Measurements from ENCODE around the gene PSD.
A peak's percentile ranks its signal among the peaks of the same experiment; 100 is the strongest.

The PSD gene

DNA sequence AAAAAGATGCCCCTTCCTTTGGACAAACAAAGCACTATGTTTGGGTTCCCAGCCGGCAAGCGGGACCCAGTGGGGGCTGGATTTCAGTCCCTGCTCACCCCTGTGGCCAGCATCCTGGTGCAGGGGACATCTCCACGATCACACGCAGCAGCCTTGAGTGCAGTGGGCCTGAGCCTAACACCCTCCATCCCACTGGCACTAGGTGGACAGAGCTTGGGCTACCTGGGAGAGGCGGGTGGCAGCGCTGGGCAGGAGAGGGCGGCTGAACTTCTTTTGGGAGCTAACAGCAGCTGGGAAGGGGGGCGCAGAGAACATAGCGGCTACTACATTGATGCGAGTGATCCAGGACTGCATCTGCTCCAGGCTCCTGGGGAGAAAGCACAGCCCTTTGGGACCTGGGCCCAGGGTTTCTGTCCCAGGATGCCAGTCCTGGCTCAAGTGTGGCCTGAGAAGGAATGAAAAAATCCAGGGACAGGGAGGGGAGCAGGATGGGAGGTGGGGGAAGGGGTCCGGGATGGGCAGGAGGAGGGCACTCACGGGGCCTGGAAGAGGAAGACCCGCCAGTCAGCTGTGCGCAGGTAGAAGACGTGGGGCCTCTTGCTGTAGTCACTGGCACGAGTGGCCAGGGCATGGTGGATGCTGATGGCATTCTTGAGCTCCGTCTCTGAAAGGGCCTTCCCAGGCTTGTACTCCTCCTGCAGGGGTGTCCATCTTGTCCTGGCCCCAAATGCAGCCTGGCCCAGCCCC is 14.1 kb downstream of the PSD start:
- no peak for DNase-seq (ENCODE audit: low spot score)

GRCh38 chr10:102403115-102403514 is 15.5 kb downstream of the PSD start:
- no peak for DNase-seq (ENCODE audit: low spot score)

DNA sequence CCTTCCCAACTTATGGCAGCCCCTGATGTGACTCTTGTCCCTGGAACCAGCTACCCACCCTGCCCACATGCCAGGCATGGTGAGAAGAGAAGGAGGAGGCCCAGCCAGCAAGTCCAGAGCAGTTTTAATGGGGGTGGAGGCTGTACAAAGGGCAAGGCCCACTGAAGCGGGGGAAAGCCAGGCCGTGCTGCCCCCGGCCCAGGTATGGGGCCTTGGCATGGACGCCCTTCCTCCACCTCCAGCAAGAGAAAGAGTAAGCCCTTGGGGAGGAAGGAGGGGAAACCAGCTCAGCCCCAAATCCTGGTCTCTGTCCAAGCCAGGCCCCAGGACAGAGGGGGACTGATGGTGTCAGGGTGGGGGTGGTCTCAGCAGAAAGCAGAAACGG is 16.1 kb downstream of the PSD start:
- DNase-seq (ENCODE audit: low spot score): no peak

- no peak for DNase-seq (ENCODE audit: low spot score)
Measured at GRCh38 chr10:102401735-102402511, 16.7 kb downstream of the PSD start.

DNA sequence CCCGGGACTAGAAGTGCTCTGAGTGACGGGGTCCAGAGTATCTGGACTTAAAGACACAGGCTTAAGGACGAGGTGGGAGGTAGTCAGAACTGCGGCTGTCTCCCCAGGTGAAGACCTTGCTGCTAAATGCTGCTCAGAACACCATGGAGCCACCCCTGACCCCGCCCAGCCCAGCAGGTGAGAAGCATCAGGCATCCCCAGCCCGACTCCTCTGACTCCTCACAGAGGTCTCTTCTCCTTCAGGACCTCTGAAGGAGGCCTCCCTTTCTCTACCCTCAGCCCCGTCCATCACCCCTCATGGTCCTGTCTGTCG is 17.3 kb downstream of the PSD start:
- DNase-seq (ENCODE audit: low spot score): no peak

DNA sequence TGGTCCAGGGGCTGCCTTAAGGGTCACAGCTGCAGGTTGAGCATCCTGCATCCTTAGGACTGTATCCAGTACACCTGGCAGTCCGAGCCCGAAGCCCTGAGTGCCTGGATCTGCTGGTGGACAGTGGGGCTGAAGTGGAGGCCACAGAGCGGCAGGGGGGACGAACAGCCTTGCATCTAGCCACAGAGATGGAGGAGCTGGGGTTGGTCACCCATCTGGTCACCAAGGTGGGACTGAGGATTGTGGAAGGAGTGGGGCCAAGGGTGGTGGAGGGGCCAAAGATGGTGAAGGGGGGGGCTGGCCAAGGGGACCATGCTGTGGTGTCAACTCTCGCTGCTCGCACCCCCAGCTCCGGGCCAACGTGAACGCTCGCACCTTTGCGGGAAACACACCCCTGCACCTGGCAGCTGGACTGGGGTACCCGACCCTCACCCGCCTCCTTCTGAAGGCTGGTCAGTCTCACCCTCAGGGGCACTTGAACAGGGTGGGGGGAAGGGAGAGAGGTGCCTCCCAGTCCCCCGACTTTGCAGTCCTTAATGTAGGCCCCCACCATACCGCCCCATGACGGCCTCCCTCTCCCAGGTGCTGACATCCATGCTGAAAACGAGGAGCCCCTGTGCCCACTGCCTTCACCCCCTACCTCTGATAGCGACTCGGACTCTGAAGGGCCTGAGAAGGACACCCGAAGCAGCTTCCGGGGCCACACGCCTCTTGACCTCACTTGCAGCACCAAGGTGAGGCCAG is 17.8 kb downstream of the PSD start:
- DNase-seq (ENCODE audit: low spot score): no peak

GRCh38 chr10:102400076-102400475 is 18.5 kb downstream of the PSD start:
- DNase-seq (ENCODE audit: low spot score): no peak

GRCh38 chr10:102399217-102400021 is 19.2 kb downstream of the PSD start:
- DNase-seq (ENCODE audit: low spot score): peak; percentile 93

DNA sequence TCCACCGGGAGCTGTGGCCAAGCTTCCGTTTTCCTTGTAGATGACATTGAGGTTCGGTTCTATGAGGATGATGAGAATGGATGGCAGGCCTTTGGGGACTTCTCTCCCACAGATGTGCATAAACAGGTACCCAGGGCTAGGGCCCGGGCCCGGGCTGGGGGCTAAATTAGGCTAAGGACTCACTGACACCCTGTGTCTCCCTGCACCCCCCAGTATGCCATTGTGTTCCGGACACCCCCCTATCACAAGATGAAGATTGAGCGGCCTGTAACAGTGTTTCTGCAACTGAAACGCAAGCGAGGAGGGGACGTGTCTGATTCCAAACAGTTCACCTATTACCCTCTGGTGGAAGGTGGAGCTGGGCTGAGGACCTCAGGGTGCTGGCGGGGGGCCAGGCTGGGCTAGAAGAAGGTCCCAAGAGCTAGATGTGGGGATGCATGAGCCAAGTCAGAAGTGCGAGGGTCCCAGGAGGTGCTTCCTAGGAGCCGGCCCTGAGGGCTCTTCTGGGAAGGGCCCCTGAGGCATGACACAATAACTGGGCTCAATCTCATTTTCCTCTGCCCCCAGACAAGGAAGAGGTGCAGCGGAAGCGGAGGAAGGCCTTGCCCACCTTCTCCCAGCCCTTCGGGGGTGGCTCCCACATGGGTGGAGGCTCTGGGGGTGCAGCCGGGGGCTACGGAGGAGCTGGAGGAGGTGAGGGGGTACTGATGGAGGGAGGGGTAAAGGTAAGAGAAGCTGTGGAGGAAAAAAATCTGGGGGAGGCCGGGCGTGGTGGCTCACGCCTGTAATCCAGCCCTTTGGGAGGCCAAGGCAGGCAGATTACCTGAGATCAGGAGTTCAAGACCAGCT is 20.2 kb downstream of the PSD start:
- no peak for DNase-seq (ENCODE audit: low spot score)

DNA sequence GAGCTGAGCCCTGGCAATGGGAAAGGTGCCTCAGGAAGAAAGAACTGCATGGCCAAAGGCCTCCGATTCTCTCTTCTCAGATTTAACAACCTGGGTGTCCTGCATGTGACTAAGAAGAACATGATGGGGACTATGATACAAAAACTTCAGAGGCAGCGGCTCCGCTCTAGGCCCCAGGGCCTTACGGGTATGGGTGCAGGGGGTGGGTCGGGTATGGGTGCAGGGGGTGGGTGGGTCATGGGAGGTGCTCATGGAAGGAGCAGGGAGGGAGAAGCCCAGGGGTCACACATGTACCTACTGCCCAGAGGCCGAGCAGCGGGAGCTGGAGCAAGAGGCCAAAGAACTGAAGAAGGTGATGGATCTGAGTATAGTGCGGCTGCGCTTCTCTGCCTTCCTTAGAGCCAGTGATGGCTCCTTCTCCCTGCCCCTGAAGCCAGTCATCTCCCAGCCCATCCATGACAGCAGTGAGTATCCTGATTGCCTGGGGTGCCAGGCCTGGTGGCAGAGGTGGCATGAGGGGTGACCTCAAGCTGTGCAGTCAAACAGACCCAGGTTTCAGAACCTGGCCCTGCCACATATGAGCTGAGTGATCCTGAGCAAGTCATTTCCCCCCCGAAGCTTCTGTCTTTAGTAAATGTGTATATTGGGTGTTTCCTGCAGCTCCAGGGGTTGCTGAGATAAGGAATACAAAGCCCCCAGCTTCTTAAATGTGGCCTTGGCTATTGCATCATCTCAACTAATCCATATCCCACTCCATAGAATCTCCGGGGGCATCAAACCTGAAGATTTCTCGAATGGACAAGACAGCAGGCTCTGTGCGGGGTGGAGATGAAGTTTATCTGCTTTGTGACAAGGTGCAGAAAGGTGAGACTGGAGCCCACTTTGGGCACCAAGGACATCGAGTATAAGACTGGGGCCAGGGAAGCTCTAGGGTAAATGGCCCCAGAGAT is 21.1 kb downstream of the PSD start:
- no peak for DNase-seq (ENCODE audit: low spot score)

- DNase-seq (ENCODE audit: low spot score): no peak
Measured at GRCh38 chr10:102396730-102397151, 21.8 kb downstream of the PSD start.

- no peak for DNase-seq (ENCODE audit: low spot score)
Measured at GRCh38 chr10:102396317-102396650, 22.3 kb downstream of the PSD start.

DNA sequence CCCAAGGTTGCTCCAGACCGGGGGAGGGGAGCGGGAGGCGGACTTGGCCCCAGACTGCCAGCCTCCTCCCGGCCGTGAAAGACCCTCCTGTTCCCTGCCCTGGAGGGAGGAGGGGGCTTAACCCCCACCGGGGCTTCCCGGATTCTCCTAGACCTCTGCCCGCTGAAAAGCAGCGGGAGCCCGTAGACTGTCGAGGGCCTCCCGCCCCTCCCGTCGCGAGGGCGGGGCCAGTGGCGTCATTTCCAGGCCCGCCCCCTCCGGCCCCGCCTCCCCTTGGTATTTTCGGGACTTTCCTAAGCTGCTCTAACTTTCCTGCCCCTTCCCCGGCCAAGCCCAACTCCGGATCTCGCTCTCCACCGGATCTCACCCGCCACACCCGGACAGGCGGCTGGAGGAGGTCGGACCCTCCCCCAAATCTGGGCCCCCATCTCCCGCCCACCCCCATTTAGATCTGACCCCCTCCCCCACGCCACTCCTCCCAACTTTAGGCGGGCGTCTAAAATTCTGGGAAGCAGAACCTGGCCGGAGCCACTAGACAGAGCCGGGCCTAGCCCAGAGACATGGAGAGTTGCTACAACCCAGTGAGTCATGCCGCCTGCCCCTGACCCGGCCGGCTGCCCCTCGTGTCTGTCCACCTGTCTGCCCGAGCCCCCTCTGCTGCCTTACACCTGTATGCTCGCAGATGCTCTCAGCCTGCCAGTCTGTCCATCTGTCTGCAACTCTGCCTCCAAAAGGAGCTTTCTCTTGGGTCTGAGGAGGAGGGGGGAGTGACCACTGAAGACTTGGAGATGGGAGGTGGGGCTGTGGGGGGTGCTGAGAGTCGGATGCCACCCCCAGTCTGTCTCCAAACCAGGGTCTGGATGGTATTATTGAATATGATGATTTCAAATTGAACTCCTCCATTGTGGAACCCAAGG is 22.9 kb downstream of the PSD start, which contains the start of gene NFKB2:
Gene NFKB2, plus strand, starts transcription at position 306 of the 917 bp plus-strand sequence. Its CDS starts 255 bp downstream, at position 561.
- peak; percentile 91 for DNase-seq (ENCODE audit: low spot score)

GRCh38 chr10:102394801-102395399 is 23.7 kb downstream of the PSD start:
- no peak for DNase-seq (ENCODE audit: low spot score)

DNA sequence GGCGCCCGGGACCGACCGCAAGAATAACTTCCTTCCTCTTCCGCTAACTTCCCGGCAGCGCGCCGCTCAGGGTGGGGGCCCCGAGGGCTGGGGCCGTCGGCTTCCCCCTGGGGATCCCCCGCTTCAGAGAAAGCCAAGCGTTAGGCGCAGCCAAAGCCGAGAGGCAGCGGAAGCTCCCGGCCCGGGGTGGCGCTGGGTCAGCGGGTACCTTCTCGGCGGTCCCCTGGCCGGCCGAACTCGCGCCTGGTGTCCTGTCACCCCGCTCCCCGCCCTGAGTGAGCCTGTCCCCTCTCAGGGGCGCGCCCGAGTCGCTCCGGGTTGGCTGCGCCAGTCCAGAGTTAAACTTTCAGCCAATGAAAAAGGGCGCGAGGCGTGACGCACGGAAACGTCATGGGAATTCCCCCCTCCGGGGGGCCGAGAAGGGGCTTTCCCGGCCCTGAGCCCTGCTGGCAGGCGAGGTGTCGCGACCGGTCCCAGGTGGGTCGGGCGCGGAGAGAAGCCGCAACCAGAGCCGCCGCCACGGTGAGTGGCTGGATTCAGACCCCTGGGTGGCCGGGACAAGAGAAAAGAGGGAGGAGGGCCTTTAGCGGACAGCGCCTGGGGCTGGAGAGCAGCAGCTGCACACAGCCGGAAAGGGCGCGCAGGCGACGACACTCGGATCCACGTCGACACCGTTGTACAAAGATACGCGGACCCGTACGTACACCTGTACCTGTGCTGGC is 24.3 kb downstream of the PSD start:
- DNase-seq (ENCODE audit: low spot score): peak; percentile 95

- DNase-seq (ENCODE audit: low spot score): no peak
Measured at GRCh38 chr10:102393411-102394078, 25.0 kb downstream of the PSD start.

- no peak for DNase-seq (ENCODE audit: low spot score)
Measured at GRCh38 chr10:102392306-102392705, 26.3 kb downstream of the PSD start.

All from ecto neural progenitor cell (in vitro differentiated cells).